BJ (cell line): ENCODE data around the gene CXorf65. TPM values are rescaled to one million over a fixed set of nuclear protein-coding genes. Genes with fewer than 3 reads are reported as not detected.

Source experiments
- CTCF ChIA-PET: fragments of 350-600 bp; formaldehyde crosslinking; extraction: SDS; loops from one replicate; lab custom pipeline; 2021; ENCODE audit warnings: antibody characterized with exemption, inconsistent platforms; lab: Yijun Ruan, JAX
- POLR2A ChIA-PET: fragments of 300-600 bp; sonication (Branson Sonifier 250); formaldehyde crosslinking; extraction: SDS; loops from one replicate; lab custom pipeline; 2021; ENCODE audit warnings: antibody characterized with exemption; lab: Charles Lee
- DNase-seq: peaks from one replicate; pipeline ENCODE4 v3.0.0-alpha.2; 2011; ENCODE audit warnings: low read depth
- H3K27me3 ChIP-seq: 2 replicates; pipeline ENCODE4 v1.6.0; 2011; ENCODE audit warnings: low read length; ENCODE audit not compliant: control insufficient read depth, insufficient read depth
- H3K36me3 ChIP-seq: 2 replicates; pipeline ENCODE4 v1.5.1; 2011; ENCODE audit warnings: low read length; ENCODE audit not compliant: control insufficient read depth, insufficient read depth
- H3K4me3 ChIP-seq: 2 replicates; pipeline ENCODE4 v1.5.1; 2011; ENCODE audit warnings: low read depth, mild to moderate bottlenecking, control low read depth, low read length
- CTCF ChIP-seq: IDR thresholded peaks from 2 replicates; pipeline ENCODE4 v1.5.1; 2011; ENCODE audit warnings: low read depth, mild to moderate bottlenecking, control low read depth, inconsistent platforms, low read length, moderate library complexity; ENCODE audit not compliant: insufficient read depth
- polyA plus RNA-seq: library from polyadenylated mRNA; depleted of rRNA; stranded (reverse); fragments of >200 nt; gene quantifications from 2 replicates; pipeline ENCODE4 v1.2.3, GENCODE V29; 2011

The CXorf65 gene
- polyA plus RNA-seq, 1 experiment: not detected

- no peak for TF ChIP-seq CTCF
- ChIA-PET POLR2A (no interaction called here), CTCF (interaction anchor here (1.4 to 2.3 kb wide), 2 partner anchors 12 to 30 kb away, joined by 3 to 8 read pairs; no protein-coding TSS in a partner anchor)
- no peak for DNase-seq
- Histone ChIP-seq H3K36me3 (peaks cover 8% of the 10 kb centered on the region), H3K27me3 (no peaks in the 10 kb centered on the region), H3K4me3 (no peak overlapping the region)
Measured at GRCh38 chrX:71117358-71117757, 10.8 kb upstream of the CXorf65 start.

- no peak for DNase-seq
- Histone ChIP-seq H3K36me3 (no peaks in the 10 kb centered on the region), H3K4me3 (no peak overlapping the region), H3K27me3 (peaks cover 2% of the 10 kb centered on the region; the same call in 1 of the 2 replicates)
- POLR2A ChIA-PET: no interaction called here
- CTCF ChIA-PET: no interaction called here
- no peak for TF ChIP-seq CTCF
Measured at GRCh38 chrX:71111921-71112431, 5.4 kb upstream of the CXorf65 start.

- DNase-seq: no peak
- no peak for TF ChIP-seq CTCF
- ChIA-PET POLR2A (no interaction called here), CTCF (no interaction called here)
- Histone ChIP-seq H3K36me3 (no peaks in the 10 kb centered on the region), H3K27me3 (peaks cover 2% of the 10 kb centered on the region; the same call in 1 of the 2 replicates), H3K4me3 (no peak within 1 kb of the TSS)
Measured at GRCh38 chrX:71111141-71111843, 4.8 kb upstream of the CXorf65 start, which contains the start of gene IL2RG. TSS of gene IL2RG (minus strand) at chrX:71111577. CDS start at chrX:71111539, 38 bp downstream.

GRCh38 chrX:71109051-71109450, 2.5 kb upstream of the CXorf65 start:
- H3K4me3 ChIP-seq: no peak overlapping the region
- no peak for DNase-seq
- CTCF ChIA-PET: no interaction called here
- POLR2A ChIA-PET: no interaction called here
- no peaks in the 10 kb centered on the region for H3K36me3 ChIP-seq
- H3K27me3 ChIP-seq: peaks cover 2% of the 10 kb centered on the region; the same call in 1 of the 2 replicates
- no peak for TF ChIP-seq CTCF

- no peaks in the 10 kb centered on the region for H3K36me3 ChIP-seq
- TF ChIP-seq CTCF: no peak
- DNase-seq: no peak
- H3K4me3 ChIP-seq: no peak overlapping the region
- H3K27me3 ChIP-seq: peaks cover 2% of the 10 kb centered on the region; the same call in 1 of the 2 replicates
- CTCF ChIA-PET: interaction anchor here (0.7 kb wide), 1 partner anchor 30 kb away, joined by 3 read pairs; no protein-coding TSS in a partner anchor
- POLR2A ChIA-PET: no interaction called here
Measured at GRCh38 chrX:71107762-71108360, 1.3 kb upstream of the CXorf65 start.
